ENCODE data around the gene NLRC5.

- TF ChIP-seq CTCF (IDR thresholded peaks at IDR 0.05) (no peak), POLR2A (IDR thresholded peaks at IDR 0.05) (no peak), EP300 (IDR thresholded peaks at IDR 0.05) (no peak)
Measured at GRCh38 chr16:57058291-57058861, 69.0 kb downstream of the NLRC5 start.

Measured in tibial nerve (tissue), 4 donors.